GM10248 (cell line): ENCODE results near the gene MEF2B.
A peak's percentile ranks its signal among the peaks of the same experiment; 100 is the strongest.

Source experiments
- CTCF ChIA-PET: fragments of 300-600 bp; sonication (Branson Sonifier 250); formaldehyde crosslinking; extraction: SDS; loops from one replicate; lab custom pipeline; 2021; ENCODE audit warnings: antibody characterized with exemption; lab: Yijun Ruan, JAX
- POLR2A ChIA-PET: fragments of 350-650 bp; sonication (Branson Sonifier 250); formaldehyde crosslinking; extraction: SDS; loops from one replicate; lab custom pipeline; 2020; ENCODE audit warnings: antibody characterized with exemption; lab: Yijun Ruan, JAX
- DNase-seq: peaks from one replicate; pipeline ENCODE4 v3.0.0; 2012; ENCODE audit errors: extremely low spot score
- CTCF ChIP-seq: IDR thresholded peaks from 2 replicates; pipeline ENCODE4 v1.5.1; 2012; ENCODE audit warnings: mild to moderate bottlenecking, low read depth; ENCODE audit errors: extremely low read depth, missing control alignments, control extremely low read depth

Gene MEF2B

GRCh38 chr19:19206938-19207337 lies 36.9 kb upstream of the MEF2B start:
- TF ChIP-seq CTCF = no peak
- ChIA-PET POLR2A (no interaction called here), CTCF (no interaction called here)

GRCh38 chr19:19205416-19206410 lies 35.6 kb upstream of the MEF2B start:
- no peak for DNase-seq
- ChIA-PET CTCF (interaction anchor here (0.9 kb wide), 1 partner anchor 31 kb away, joined by 3 read pairs; no protein-coding TSS in a partner anchor), POLR2A (interaction anchor here (0.6 kb wide), 1 partner anchor 415 kb away, joined by 7 read pairs; no protein-coding TSS in a partner anchor)
- TF ChIP-seq CTCF = no peak

More at GRCh38 chr19:19206938-19207337, 36.9 kb upstream of the MEF2B start:
- no peak for DNase-seq

- TF ChIP-seq CTCF = no peak
- no peak for DNase-seq
- ChIA-PET POLR2A (no interaction called here), CTCF (no interaction called here)
Measured at GRCh38 chr19:19204181-19204580, 34.1 kb upstream of the MEF2B start.

GRCh38 chr19:19203012-19203856 lies 33.2 kb upstream of the MEF2B start, which contains the start of gene NR2C2AP:
TSS of gene NR2C2AP (minus strand) at chr19:19203414. CDS start at chr19:19203060, 354 bp downstream.
- DNase-seq = peak; percentile 98
- ChIA-PET CTCF (interaction anchor here (0.7 to 3.2 kb wide), 5 partner anchors 10 to 56 kb away, joined by 3 to 16 read pairs (median 3); no protein-coding TSS in a partner anchor), POLR2A (interaction anchor here (1.1 kb wide), 1 partner anchor 28 kb away, joined by 6 read pairs; no protein-coding TSS in a partner anchor)
- no peak for TF ChIP-seq CTCF

- DNase-seq = no peak
- TF ChIP-seq CTCF = no peak
- ChIA-PET CTCF (interaction anchor here (0.7 to 3.2 kb wide), 5 partner anchors 9 to 56 kb away, joined by 3 to 16 read pairs (median 3); no protein-coding TSS in a partner anchor), POLR2A (interaction anchor here (1.1 kb wide), 1 partner anchor 28 kb away, joined by 6 read pairs; no protein-coding TSS in a partner anchor)
Measured at GRCh38 chr19:19202707-19203011, 32.6 kb upstream of the MEF2B start.
